Measurements from ENCODE around the gene RSL1D1.

GRCh38 chr16:11799509-11800381 is 51.6 kb downstream of the RSL1D1 start:
- TF ChIP-seq POLR2A (IDR thresholded peaks at IDR 0.05), result no peak
- TF ChIP-seq, protein P1, sequence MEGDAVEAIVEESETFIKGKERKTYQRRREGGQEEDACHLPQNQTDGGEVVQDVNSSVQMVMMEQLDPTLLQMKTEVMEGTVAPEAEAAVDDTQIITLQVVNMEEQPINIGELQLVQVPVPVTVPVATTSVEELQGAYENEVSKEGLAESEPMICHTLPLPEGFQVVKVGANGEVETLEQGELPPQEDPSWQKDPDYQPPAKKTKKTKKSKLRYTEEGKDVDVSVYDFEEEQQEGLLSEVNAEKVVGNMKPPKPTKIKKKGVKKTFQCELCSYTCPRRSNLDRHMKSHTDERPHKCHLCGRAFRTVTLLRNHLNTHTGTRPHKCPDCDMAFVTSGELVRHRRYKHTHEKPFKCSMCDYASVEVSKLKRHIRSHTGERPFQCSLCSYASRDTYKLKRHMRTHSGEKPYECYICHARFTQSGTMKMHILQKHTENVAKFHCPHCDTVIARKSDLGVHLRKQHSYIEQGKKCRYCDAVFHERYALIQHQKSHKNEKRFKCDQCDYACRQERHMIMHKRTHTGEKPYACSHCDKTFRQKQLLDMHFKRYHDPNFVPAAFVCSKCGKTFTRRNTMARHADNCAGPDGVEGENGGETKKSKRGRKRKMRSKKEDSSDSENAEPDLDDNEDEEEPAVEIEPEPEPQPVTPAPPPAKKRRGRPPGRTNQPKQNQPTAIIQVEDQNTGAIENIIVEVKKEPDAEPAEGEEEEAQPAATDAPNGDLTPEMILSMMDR (IDR thresholded peaks at IDR 0.05), result no peak

Measured in lower leg skin (tissue), 3 donors.